SH-SY5Y (cell line): ENCODE data around the gene IFNK.

Experiments
- GATA2 ChIP-seq: IDR thresholded peaks from 2 replicates; pipeline ENCODE4 v1.6.1; 2011; ENCODE audit warnings: mild to moderate bottlenecking, low read depth, low read length
- GATA3 ChIP-seq: IDR thresholded peaks from 2 replicates; pipeline ENCODE4 v1.6.1; 2011; ENCODE audit warnings: low read depth, mild to moderate bottlenecking, low read length, moderate library complexity

- TF ChIP-seq GATA3: no peak
- no peak for TF ChIP-seq GATA2
These were observed 14.6 kb downstream of the IFNK start for GRCh38 chr9:27538647-27539046.
